Stimulated activated memory B cell treated with anti-CD40 and anti-IgM and Interleukin-4, amounts not matched to agents 10 μg/mL and 1 μg/mL and 100 μg/mL, for 72 hours (primary cell): ENCODE results near the gene INAFM2.

Experiments
- ATAC-seq: fragments of 150-1000 bp; cut with Tn5 transposase; 2 replicates; pipeline ENCODE4 v1.10.0; 2021
- H3K27ac Mint-ChIP-seq: one replicate; pipeline ENCODE4 v1.8.0; 2022; ENCODE audit warnings: mild to moderate bottlenecking, mixed read lengths
- H3K27me3 Mint-ChIP-seq: one replicate; pipeline ENCODE4 v1.8.0; 2022; ENCODE audit warnings: mixed read lengths
- H3K36me3 Mint-ChIP-seq: one replicate; pipeline ENCODE4 v1.8.0; 2022; ENCODE audit warnings: mixed read lengths
- H3K4me1 Mint-ChIP-seq: one replicate; pipeline ENCODE4 v1.8.0; 2022; ENCODE audit warnings: mixed read lengths
- H3K4me3 Mint-ChIP-seq: one replicate; pipeline ENCODE4 v1.8.0; 2022; ENCODE audit warnings: mild to moderate bottlenecking, moderate library complexity, mixed read lengths
- H3K9me3 Mint-ChIP-seq: one replicate; pipeline ENCODE4 v1.8.0; 2022; ENCODE audit warnings: mixed read lengths

Gene INAFM2

DNA sequence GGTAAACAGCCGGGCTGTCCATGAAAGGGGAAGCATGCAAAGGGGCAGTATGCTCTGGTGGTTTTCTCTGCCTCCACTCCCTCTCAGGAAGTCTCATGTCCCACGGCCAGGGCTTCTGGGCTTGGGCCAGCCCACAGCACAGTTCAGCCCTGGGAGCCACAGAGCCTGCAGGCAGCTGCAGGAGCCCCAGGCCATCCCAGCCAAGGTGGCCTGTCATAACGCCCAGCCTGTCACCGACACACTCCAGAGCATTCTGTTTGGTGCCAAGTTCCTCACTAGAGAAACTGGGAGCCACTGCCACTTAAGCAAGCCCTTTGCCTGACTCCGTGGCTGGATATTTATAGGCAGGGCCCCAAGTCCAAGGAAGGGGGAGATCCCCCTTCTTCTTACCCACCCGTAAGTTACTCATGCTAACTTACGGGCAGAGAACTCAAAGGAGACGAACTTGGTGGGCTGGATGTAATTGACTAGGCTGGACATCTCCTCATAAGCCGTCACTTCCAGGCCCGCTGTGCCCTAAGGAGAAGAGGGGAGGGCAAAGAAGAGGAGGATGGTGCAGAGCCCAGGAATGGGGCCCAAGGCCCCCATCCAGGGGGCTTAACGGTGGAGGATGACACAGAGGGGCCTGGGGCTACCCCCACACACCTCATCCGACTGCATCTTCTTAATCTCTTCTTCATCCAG is 27.5 kb upstream of the INAFM2 start:
- ATAC-seq: no peak
- no peaks in the 10 kb centered on the region for H3K27me3 Mint-ChIP-seq
- no peak overlapping the region for H3K4me3 Mint-ChIP-seq
- no peaks in the 10 kb centered on the region for H3K9me3 Mint-ChIP-seq
- no peaks in the 10 kb centered on the region for H3K4me1 Mint-ChIP-seq
- peaks cover 55% of the 10 kb centered on the region for H3K36me3 Mint-ChIP-seq
- H3K27ac Mint-ChIP-seq: no peak overlapping the region

DNA sequence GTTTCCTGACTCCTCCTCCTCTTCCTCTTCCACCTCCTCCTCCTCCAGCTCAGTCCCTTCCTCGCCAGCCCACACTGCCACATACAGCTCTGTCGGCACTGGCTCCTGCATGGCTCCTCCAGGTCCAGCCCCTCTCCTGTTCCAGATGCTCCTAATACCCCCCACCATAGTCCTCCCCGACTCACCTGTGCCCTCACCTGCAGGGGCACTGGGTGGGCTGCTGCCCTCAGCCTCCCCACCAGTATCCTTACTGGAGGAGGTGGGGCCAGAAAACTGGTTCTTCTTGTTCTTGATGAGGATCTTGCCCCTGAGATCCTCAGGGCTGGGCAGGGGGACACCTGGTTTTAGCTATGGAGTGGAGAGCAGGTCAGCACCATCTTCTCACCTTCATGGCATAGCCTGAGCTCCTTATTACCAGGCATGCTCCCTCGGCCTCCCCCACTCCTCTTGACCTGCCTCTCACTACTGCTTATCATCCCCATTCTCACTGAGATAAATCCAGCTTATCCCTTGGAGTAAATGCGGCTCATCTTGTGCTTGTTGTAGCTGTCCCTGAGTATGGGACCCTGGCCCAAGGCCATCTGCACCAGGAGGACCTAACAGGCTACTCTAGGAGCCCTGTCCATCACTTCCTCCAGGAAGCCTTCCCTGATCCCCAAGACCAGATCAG is 26.8 kb upstream of the INAFM2 start:
- Mint-ChIP-seq H3K27ac (no peak overlapping the region), H3K4me1 (no peaks in the 10 kb centered on the region), H3K36me3 (peaks cover 60% of the 10 kb centered on the region), H3K27me3 (no peaks in the 10 kb centered on the region), H3K4me3 (no peak overlapping the region), H3K9me3 (no peaks in the 10 kb centered on the region)
- ATAC-seq: no peak

DNA sequence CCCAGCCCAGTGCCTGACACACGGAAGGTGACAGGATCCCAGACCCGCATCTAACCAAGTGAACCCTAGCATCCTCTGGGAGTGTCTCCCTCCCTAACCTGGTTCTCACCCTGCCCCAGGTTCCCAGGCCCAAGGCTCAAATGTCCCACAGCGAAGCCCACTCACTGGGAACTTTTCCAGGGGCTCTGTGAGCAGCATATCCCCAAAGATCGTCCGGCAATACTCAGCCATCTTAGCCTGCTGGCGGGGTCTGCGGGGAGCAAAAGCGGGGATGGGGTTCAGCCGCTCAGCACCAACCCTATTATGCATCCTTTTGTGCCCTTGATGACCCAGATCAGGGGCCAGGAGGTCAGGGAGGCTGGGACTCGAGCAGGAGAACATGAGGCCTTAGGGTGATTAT is 26.1 kb upstream of the INAFM2 start:
- no peaks in the 10 kb centered on the region for H3K9me3 Mint-ChIP-seq
- H3K27ac Mint-ChIP-seq: no peak overlapping the region
- no peak for ATAC-seq
- H3K27me3 Mint-ChIP-seq: no peaks in the 10 kb centered on the region
- H3K4me1 Mint-ChIP-seq: no peaks in the 10 kb centered on the region
- no peak overlapping the region for H3K4me3 Mint-ChIP-seq
- peaks cover 66% of the 10 kb centered on the region for H3K36me3 Mint-ChIP-seq

DNA sequence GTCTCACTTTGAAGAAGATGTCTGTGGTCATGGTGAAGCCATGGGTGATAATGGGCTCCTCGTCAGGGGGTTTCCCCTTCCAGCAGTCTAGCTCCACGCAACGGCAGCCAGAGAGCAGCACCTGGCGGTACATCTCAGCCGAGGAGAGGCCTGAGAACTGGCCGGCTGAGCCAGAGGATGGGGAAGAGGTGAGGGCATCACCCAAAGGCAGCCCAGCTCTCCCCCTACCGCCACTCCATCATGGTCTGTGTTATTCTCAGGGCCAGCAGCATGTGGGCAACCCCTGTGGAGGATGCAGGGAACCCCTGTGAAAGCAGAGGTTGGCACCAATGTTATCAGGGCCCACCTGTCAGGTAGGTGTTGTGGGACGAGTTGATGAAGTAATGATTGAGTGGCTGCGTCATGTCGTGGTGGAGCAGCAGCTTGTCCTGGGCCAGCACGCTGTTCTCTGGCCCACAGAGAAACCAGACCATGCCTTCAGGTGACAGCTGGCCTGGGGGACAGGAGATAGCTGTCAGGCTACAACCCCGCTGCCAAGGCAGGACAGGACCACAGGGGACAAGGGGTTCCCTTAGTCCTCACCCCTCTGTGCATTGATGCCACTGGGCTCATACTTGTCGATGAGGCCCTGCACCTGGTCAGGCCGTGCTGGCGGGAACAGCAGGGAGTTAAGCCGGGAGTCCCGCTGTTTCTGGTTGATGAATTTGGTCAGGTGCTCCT is 25.1 kb upstream of the INAFM2 start:
- no peak overlapping the region for H3K4me3 Mint-ChIP-seq
- H3K36me3 Mint-ChIP-seq: peaks cover 72% of the 10 kb centered on the region
- H3K9me3 Mint-ChIP-seq: no peaks in the 10 kb centered on the region
- no peaks in the 10 kb centered on the region for H3K27me3 Mint-ChIP-seq
- no peak overlapping the region for H3K27ac Mint-ChIP-seq
- no peak for ATAC-seq
- H3K4me1 Mint-ChIP-seq: peaks cover under 1% of the 10 kb centered on the region

DNA sequence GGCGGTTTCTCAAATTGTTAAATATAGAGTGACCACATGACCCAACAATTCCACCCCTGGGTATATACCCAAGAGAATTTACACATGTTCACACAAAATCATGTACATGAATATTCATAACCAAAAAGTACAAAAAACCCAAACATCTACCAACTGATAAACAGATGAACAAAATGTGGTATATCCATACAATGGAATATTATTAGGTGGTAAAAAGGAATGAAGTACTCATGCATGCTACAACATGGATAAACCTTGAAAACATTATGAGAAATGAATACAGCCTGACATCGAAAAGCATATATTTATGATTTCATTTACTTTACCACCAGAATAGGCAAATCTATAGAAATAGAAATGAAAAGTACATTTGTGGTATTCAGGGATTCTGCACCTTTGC is 23.1 kb upstream of the INAFM2 start:
- H3K36me3 Mint-ChIP-seq: peaks cover 80% of the 10 kb centered on the region
- no peak for ATAC-seq
- no peaks in the 10 kb centered on the region for H3K27me3 Mint-ChIP-seq
- no peak overlapping the region for H3K27ac Mint-ChIP-seq
- H3K9me3 Mint-ChIP-seq: no peaks in the 10 kb centered on the region
- H3K4me1 Mint-ChIP-seq: peaks cover 17% of the 10 kb centered on the region
- no peak overlapping the region for H3K4me3 Mint-ChIP-seq

DNA sequence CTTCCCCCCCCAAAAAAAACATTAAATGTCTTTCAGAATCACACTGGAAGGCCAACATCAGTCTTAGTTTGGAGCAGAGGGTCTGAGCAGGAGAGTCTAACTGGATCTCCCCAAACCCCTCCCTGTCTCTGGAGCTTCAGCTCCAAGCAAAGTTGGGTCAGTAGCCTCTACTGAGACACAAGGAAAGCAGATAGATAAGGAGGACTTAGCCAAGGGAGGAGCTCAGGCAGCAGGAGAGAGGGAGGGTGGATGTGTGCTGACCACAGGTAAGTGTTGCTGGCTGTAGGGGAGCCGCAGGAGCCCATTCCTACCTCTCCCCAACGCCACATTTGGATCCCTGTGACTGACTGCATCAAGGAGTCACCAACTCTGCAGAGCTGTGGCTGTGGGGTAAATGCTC is 22.7 kb upstream of the INAFM2 start:
- Mint-ChIP-seq H3K27ac (no peak overlapping the region), H3K36me3 (peaks cover 77% of the 10 kb centered on the region), H3K27me3 (no peaks in the 10 kb centered on the region), H3K4me3 (no peak overlapping the region), H3K9me3 (no peaks in the 10 kb centered on the region), H3K4me1 (peaks cover 20% of the 10 kb centered on the region)
- no peak for ATAC-seq

DNA sequence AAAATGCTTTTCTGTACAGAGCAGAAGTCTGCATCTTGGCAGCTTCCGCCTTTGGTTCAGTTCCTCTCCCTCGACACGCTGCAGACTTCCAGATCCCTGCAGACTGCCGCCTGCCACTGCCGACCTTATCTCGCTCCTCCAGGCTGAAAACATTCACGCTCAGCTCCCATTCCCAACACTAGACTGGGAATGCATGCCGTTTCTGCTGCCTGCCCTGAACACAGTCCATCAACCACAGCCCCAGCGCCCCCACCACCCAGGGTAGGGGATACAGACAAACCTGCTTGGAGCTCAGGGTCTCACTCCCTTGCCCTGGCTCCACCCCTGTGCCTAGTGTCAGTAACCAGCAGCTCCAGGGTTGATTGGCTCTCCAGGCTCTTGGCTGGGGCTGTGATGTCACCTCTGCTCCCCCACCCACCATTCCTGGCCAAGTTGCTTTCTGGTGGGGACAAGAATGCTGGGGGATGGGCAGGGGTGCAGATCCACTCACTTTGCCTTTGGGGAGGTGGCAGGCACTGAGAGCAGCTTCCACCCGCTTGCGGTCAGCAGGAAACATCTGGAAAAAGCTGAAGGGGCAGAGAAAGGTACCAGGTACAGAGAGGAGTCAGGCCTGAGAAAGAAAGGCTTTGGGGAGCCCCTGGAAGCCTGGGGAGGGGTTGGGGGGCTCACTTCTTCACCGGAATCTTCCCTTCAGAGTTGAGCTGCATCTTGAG is 21.9 kb upstream of the INAFM2 start:
- no peak for ATAC-seq
- Mint-ChIP-seq H3K4me1 (peaks cover 27% of the 10 kb centered on the region), H3K27ac (no peak overlapping the region), H3K36me3 (peaks cover 74% of the 10 kb centered on the region), H3K4me3 (no peak overlapping the region), H3K9me3 (no peaks in the 10 kb centered on the region), H3K27me3 (no peaks in the 10 kb centered on the region)

DNA sequence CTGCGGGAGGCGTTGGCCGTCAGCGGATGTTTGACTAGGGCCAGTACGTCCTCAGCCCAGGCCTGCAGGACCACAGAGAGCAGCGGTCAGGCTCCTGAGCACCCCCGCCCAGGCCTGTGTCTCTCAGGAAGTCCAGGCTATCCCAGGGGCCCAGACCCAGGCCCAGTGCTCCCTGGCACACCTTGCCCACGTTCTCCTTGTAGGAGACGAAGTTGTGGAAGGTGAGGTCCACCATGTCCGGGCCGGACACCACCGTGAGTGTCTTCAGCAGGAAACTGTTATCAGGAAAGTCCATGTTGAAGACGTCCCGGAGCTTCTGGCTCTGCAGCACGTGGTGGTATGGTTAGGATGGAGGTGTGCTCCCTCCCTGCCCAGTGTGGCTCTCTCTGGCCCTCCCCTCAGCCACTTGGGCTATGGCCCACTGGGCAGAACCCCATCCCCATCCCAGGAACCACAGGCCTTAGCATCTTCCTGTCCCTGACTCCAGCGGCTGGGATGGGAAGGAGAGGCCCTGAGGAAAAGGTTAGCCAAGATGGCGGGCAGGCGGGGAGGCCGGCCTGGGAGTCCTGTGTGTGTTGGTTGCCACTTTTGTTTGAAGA is 21.1 kb upstream of the INAFM2 start:
- Mint-ChIP-seq H3K9me3 (no peaks in the 10 kb centered on the region), H3K4me1 (peaks cover 35% of the 10 kb centered on the region), H3K27ac (no peak overlapping the region), H3K27me3 (no peaks in the 10 kb centered on the region), H3K36me3 (peaks cover 68% of the 10 kb centered on the region), H3K4me3 (no peak overlapping the region)
- no peak for ATAC-seq

DNA sequence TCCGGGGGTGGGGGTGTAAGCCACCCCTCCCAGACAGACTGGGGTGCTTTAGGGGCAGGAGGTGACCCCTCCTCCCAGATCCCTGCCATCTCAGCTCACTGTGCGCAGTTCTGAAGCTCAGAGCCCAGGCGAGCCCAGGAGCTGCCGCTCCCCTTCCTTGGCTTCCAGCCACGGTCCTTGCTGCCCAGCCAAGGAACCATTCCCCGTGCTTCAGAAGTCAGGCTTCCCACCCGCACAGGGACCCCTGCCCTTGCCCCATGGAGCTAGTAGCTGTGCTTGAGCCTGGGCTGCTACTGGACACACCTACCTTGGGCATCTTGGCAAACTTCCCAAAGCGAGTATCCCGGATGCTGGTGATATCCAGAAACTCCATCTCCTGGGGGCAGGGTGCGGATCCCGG is 20.5 kb upstream of the INAFM2 start:
- no peak for ATAC-seq

DNA sequence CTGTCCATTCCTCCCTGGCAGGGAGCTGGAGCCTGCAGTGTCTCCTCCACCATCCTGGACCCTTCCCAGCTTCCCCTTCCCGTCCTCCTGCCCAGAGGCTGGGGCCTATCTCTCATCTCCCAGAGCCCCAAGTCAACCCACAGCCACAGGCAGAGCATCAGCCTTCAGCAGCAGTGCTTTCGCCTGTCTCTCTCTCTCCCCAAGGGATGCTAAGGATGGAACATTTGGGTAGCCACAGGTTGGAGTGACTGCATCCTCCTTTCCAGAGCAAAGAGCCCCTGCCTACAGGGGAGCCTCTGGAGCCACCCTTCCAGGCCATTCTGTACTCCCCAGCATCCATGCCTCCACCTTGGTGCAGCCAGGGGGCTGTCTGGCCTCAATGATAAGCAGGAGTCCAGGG is 19.9 kb upstream of the INAFM2 start:
- Mint-ChIP-seq H3K9me3 (no peaks in the 10 kb centered on the region), H3K36me3 (peaks cover 56% of the 10 kb centered on the region), H3K4me1 (peaks cover 47% of the 10 kb centered on the region), H3K27ac (no peak overlapping the region), H3K4me3 (no peak overlapping the region), H3K27me3 (no peaks in the 10 kb centered on the region)
- no peak for ATAC-seq

More for the DNA sequence above, 20.5 kb upstream of the INAFM2 start:
- Mint-ChIP-seq H3K4me3 (no peak overlapping the region), H3K27me3 (no peaks in the 10 kb centered on the region), H3K36me3 (peaks cover 62% of the 10 kb centered on the region), H3K27ac (no peak overlapping the region), H3K9me3 (no peaks in the 10 kb centered on the region), H3K4me1 (peaks cover 41% of the 10 kb centered on the region)

DNA sequence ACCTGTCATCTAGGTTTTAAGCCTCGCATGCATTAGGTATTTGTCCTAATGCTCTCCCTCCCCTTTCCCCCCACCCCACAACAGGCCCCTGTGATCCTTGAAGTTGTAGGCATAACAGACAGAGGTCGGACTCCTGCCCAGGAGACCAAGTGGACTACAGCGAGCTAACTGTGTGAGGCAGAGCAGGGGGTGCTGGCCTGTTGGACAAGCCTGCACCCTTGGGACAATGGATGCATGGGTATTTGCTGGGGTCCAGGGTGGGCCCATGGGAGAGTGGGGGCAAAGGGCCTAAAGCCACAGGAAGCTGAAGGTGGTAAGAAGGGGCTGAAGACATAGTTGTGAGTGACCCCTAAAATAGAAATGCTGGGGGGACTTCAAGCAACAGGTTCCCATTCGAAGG is 18.2 kb upstream of the INAFM2 start:
- Mint-ChIP-seq H3K4me3 (no peak overlapping the region), H3K36me3 (peaks cover 40% of the 10 kb centered on the region), H3K27ac (no peak overlapping the region), H3K4me1 (peaks cover 63% of the 10 kb centered on the region), H3K27me3 (no peaks in the 10 kb centered on the region), H3K9me3 (no peaks in the 10 kb centered on the region)
- no peak for ATAC-seq

DNA sequence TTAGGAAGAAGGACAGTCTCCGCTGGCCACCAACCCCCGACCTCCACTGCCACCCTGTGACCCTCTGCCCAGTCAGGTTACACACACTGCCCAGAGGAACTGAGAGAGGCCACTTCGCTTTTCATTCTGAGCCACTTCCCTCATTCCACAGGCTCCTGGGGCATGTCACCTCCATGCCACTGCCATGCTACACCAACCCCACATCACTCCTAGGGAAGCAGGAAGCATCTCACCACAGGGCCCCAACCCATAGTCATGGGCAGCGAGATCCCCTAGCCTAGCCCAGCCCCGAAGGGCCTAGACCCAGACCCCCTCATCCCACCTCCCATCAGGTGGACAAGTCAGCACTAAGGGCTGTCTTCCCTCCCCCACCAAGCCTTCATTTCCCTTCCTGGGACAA is 17.1 kb upstream of the INAFM2 start:
- H3K9me3 Mint-ChIP-seq: no peaks in the 10 kb centered on the region
- H3K4me1 Mint-ChIP-seq: peaks cover 63% of the 10 kb centered on the region

DNA sequence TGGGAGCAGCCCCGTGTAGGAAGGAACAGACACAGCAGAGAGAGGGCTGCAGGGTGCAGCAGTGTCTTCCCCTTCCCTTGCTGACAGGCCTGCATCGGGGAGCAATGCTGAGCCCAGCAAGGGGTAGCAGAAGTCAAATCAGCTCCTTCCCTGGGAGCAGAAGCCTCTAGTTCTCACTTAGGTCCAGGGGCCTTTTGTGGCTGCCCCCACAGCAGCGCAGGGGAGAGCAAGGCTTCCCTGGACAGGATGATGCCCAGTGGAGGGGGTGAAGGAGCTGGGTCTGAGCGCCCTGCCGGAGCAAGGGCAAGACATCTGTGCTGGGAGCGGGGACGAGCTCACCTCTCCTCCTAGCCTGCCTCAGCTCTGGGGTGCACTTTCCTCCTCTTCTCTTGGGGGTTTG is 16.6 kb upstream of the INAFM2 start:
- Mint-ChIP-seq H3K4me1 (peaks cover 63% of the 10 kb centered on the region), H3K36me3 (peaks cover 26% of the 10 kb centered on the region), H3K9me3 (no peaks in the 10 kb centered on the region), H3K4me3 (peak overlapping the region; percentile 59), H3K27ac (peak overlapping the region; percentile 99), H3K27me3 (no peaks in the 10 kb centered on the region)
- ATAC-seq: no peak

More for the DNA sequence above, 17.1 kb upstream of the INAFM2 start:
- H3K27me3 Mint-ChIP-seq: no peaks in the 10 kb centered on the region
- H3K36me3 Mint-ChIP-seq: peaks cover 32% of the 10 kb centered on the region
- H3K4me3 Mint-ChIP-seq: peak overlapping the region; percentile 59
- ATAC-seq: no peak
- peak overlapping the region; percentile 99 for H3K27ac Mint-ChIP-seq

DNA sequence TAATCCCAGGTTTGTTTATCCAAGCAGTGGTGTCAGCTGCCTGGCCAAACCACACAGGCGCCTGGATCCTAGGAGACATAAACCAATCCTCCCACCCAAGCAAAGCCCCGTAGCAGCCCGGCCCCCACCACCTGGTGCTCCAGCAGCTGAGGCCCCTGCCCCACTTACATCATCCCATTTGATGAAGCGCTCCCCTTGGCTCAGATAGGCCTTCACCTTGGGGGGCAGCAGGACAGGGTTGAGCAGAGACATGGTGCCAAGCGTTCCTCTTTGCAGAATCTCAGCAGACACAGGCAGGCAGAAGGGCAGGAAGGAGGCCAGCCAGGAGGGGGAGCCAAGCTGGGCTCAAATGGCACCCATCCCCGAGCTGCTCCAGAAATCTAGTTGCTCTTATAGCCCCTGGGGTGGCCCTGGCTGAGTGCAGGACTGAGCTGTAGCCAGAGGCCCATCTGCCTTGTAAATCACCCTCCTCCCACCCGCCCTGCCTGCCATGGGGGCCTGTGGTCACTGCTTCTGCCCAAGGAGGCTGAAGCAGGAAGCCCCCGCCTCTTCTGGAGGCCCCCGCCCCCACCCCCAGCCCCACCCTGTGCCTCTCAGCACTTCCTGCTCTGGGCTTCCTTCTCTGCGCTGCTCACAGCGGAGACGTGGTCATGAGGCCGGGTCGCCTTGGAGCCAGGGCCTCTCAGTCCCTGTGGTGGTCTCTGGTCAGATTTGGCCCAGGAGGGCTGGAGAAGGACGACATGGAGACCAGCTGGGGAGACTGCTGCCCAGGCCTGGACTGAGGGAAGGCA is 15.9 kb upstream of the INAFM2 start, which contains the start of gene PLCB2:
Gene PLCB2, minus strand, starts transcription at position 515 of the 791 bp plus-strand sequence. Its CDS starts 263 bp downstream, at position 252.
- H3K9me3 Mint-ChIP-seq: no peaks in the 10 kb centered on the region
- peak; percentile 86 for ATAC-seq
- peak within 1 kb of the TSS; percentile 99 for H3K27ac Mint-ChIP-seq
- H3K36me3 Mint-ChIP-seq: peaks cover 19% of the 10 kb centered on the region
- no peaks in the 10 kb centered on the region for H3K27me3 Mint-ChIP-seq
- H3K4me3 Mint-ChIP-seq: peak within 1 kb of the TSS; percentile 96
- peaks cover 63% of the 10 kb centered on the region for H3K4me1 Mint-ChIP-seq
